22Rv1 (cell line): ENCODE measurements around the gene TENT4A.

Experiments used
- H3K27ac ChIP-seq: fragments of 450-650 bp; 2 replicates; pipeline ENCODE4 v1.5.1; 2017
- CTCF ChIP-seq: fragments of 450-650 bp; IDR thresholded peaks from 2 replicates; pipeline ENCODE4 v1.5.1; 2017; ENCODE audit warnings: mild to moderate bottlenecking
- ZFX ChIP-seq: fragments of 450-650 bp; IDR thresholded peaks from 2 replicates; pipeline ENCODE4 v1.6.1; 2017; ENCODE audit warnings: antibody characterized with exemption, borderline replicate concordance

Gene TENT4A

GRCh38 chr5:6761333-6761732, 48.1 kb downstream of the TENT4A start:
- H3K27ac ChIP-seq: no peak overlapping the region
- TF ChIP-seq CTCF (no peak), ZFX (no peak)

GRCh38 chr5:6762116-6762515, 48.9 kb downstream of the TENT4A start:
- TF ChIP-seq CTCF (no peak), ZFX (no peak)

GRCh38 chr5:6762697-6763096, 49.5 kb downstream of the TENT4A start:
- TF ChIP-seq CTCF (no peak), ZFX (no peak)
- H3K27ac ChIP-seq: no peak overlapping the region

More at GRCh38 chr5:6762116-6762515, 48.9 kb downstream of the TENT4A start:
- no peak overlapping the region for H3K27ac ChIP-seq

- H3K27ac ChIP-seq: no peak overlapping the region
- TF ChIP-seq CTCF: no peak
- TF ChIP-seq ZFX: no peak
Observed at GRCh38 chr5:6763191-6763590, 50.0 kb downstream of the TENT4A start.

GRCh38 chr5:6765612-6766525, 52.6 kb downstream of the TENT4A start:
- TF ChIP-seq ZFX (no peak), CTCF (peak; percentile 89)
- H3K27ac ChIP-seq: no peak overlapping the region

GRCh38 chr5:6766604-6767093, 53.4 kb downstream of the TENT4A start:
- no peak for TF ChIP-seq CTCF
- no peak overlapping the region for H3K27ac ChIP-seq

GRCh38 chr5:6767481-6768063, 54.3 kb downstream of the TENT4A start:
- TF ChIP-seq CTCF (no peak), ZFX (no peak)
- H3K27ac ChIP-seq: no peak overlapping the region
